ENCODE measurements around the gene CAMSAP3. TPM values are rescaled to one million over a fixed set of nuclear protein-coding genes. Genes with fewer than 3 reads are reported as not detected.
A peak's percentile ranks its signal among the peaks of the same experiment; 100 is the strongest.

The CAMSAP3 gene
- total RNA-seq, 3 donors from 2014 or later (not counting 1 experiment from before 2014, with no cell fraction given): 0.24 to 0.34 TPM; not detected in 1

- Mint-ChIP-seq H3K27me3 (ENCODE audit: low read depth in 2 of 2) (no peaks in the 10 kb centered on the region), H3K4me1 (peaks cover 0 to 4% of the 10 kb centered on the region in 2 donors), H3K4me3 (no peak overlapping the region), H3K27ac (no peak overlapping the region), H3K36me3 (no peaks in the 10 kb centered on the region), H3K9me3 (no peaks in the 10 kb centered on the region)
- Histone ChIP-seq H3K4me3 (ENCODE audit: low read length) (no peak overlapping the region), H3K27ac (ENCODE audit: low read length) (no peak overlapping the region), H3K4me1 (ENCODE audit: control insufficient read depth, insufficient read depth, low read length) (no peaks in the 10 kb centered on the region), H3K27me3 (ENCODE audit: control insufficient read depth, insufficient read depth, low read length) (no peaks in the 10 kb centered on the region), H3K9me3 (ENCODE audit: control insufficient read depth, insufficient read depth, low read length) (no peaks in the 10 kb centered on the region), H3K36me3 (ENCODE audit: control insufficient read depth, insufficient read depth, low read length) (peaks cover 42% of the 10 kb centered on the region)
- intact Hi-C loops (cut with micrococcal nuclease): no loop called here
- no peak for ATAC-seq
- 18% methylated on average over 2 of the region's 2 CpGs for WGBS (ENCODE audit: insufficient coverage)
- DNase-seq: peak in 1 of 2 donors; percentile 4
- no peak for TF ChIP-seq CTCF (IDR thresholded peaks at IDR 0.05)
Measured at GRCh38 chr19:7552781-7553180, 42.9 kb upstream of the CAMSAP3 start.

DNA sequence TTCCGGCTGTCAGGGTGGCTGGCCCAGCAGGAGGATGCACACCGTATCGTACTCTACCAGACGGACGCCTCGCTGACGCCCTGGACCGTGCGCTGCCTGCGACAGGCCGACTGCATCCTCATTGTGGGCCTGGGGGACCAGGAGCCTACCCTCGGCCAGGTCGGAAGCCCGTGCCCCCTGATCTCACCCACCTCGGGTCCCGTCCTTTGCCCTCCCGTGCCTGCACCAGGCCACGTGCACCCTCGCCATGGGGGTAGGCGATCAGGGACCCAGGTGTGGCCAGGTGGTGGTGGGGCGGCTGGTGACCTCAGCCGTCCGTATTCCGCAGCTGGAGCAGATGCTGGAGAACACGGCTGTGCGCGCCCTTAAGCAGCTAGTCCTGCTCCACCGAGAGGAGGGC lies 41.1 kb upstream of the CAMSAP3 start:
- H3K4me3 ChIP-seq (ENCODE audit: low read length): no peak overlapping the region
- intact Hi-C loops (cut with micrococcal nuclease): no loop called here
- ATAC-seq (no peak), DNase-seq (no peak)
- Mint-ChIP-seq H3K27ac (no peak overlapping the region), H3K4me1 (peaks cover 0 to 4% of the 10 kb centered on the region in 2 donors), H3K36me3 (no peaks in the 10 kb centered on the region), H3K4me3 (no peak overlapping the region), H3K27me3 (ENCODE audit: low read depth in 2 of 2) (no peaks in the 10 kb centered on the region), H3K9me3 (no peaks in the 10 kb centered on the region)
- TF ChIP-seq CTCF (IDR thresholded peaks at IDR 0.05): no peak
- H3K9me3 ChIP-seq (ENCODE audit: control insufficient read depth, insufficient read depth, low read length): no peaks in the 10 kb centered on the region
- H3K27ac ChIP-seq (ENCODE audit: low read length): no peak overlapping the region
- no peaks in the 10 kb centered on the region for H3K27me3 ChIP-seq (ENCODE audit: control insufficient read depth, insufficient read depth, low read length)
- no peaks in the 10 kb centered on the region for H3K4me1 ChIP-seq (ENCODE audit: control insufficient read depth, insufficient read depth, low read length)
- H3K36me3 ChIP-seq (ENCODE audit: control insufficient read depth, insufficient read depth, low read length): peaks cover 49% of the 10 kb centered on the region
- 97% methylated on average over 28 of the region's 28 CpGs for WGBS (ENCODE audit: insufficient coverage)

DNA sequence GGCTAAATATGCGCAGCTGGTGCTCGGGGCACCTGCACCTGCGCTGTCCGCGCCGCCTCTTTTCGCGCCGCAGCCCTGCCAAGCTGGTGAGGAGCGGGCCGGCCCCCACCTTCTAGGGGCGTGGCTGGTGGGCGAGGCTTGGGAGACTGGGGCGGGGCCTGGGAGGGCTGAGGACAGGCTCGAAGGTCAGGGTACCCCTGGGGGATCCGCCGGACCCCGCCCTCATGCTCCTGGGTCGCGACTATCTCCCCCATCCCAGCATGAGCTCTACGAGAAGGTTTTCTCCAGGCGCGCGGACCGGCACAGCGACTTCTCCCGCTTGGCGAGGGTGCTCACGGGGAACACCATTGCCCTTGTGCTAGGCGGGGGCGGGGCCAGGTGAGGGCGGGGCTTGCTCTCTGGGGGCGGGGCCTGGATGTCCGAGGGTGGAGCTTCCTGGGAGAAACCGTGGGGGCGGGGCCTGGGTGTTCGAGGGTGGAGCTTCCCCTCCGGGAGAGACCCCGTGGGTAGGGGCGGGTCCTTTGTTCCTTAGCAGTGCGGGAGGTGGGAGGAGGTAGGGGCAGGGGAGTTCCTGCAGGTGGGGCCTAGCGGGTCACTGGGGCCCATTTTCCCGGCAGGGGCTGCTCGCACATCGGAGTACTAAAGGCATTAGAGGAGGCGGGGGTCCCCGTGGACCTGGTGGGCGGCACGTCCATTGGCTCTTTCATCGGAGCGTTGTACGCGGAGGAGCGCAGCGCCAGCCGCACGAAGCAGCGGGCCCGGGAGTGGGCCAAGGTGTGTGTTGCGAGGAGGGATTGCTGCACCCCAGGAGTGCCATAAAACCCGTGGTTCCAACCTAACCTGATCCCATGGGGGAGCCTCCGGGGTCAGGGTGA lies 40.4 kb upstream of the CAMSAP3 start:
- Histone ChIP-seq H3K4me1 (ENCODE audit: control insufficient read depth, insufficient read depth, low read length) (no peaks in the 10 kb centered on the region), H3K4me3 (ENCODE audit: low read length) (no peak overlapping the region), H3K27ac (ENCODE audit: low read length) (no peak overlapping the region), H3K36me3 (ENCODE audit: control insufficient read depth, insufficient read depth, low read length) (peaks cover 44% of the 10 kb centered on the region), H3K27me3 (ENCODE audit: control insufficient read depth, insufficient read depth, low read length) (no peaks in the 10 kb centered on the region), H3K9me3 (ENCODE audit: control insufficient read depth, insufficient read depth, low read length) (no peaks in the 10 kb centered on the region)
- TF ChIP-seq CTCF (IDR thresholded peaks at IDR 0.05): no peak
- ATAC-seq (peak in 2 of 3 donors; percentile 25 to 46), DNase-seq (peak in 1 of 2 donors; percentile 32)
- 95% methylated on average over 62 of the region's 62 CpGs for WGBS (ENCODE audit: insufficient coverage)
- Mint-ChIP-seq H3K4me1 (peaks cover 0 to 5% of the 10 kb centered on the region in 2 donors), H3K27ac (no peak overlapping the region), H3K9me3 (no peaks in the 10 kb centered on the region), H3K36me3 (no peaks in the 10 kb centered on the region), H3K4me3 (no peak overlapping the region), H3K27me3 (ENCODE audit: low read depth in 2 of 2) (no peaks in the 10 kb centered on the region)
- intact Hi-C loops (cut with micrococcal nuclease): no loop called here
